Muscle layer of colon (tissue), 2 donors: Measurements from ENCODE around the gene ZNF438.
"Not testable (repeated sequence)": the region's sequence is repeated elsewhere in the genome, so short reads cannot be mapped to it uniquely, and the experiment has no call there.

ENCODE experiments used
- H3K27ac ChIP-seq: one replicate; pipeline ENCODE4 v1.7.0; 2013; ENCODE audit warnings: low read depth, mild to moderate bottlenecking, low read length, moderate library complexity
- H3K27me3 ChIP-seq, 2 donors: one replicate each; pipeline ENCODE4 v1.7.0; 2013; ENCODE audit warnings: low read length in 2 of 2, mild to moderate bottlenecking in 2 of 2; ENCODE audit not compliant: insufficient read depth in 2 of 2, control insufficient read depth in 1 of 2
- H3K36me3 ChIP-seq: one replicate; pipeline ENCODE4 v1.7.0; 2013; ENCODE audit warnings: mild to moderate bottlenecking, low read length; ENCODE audit not compliant: insufficient read depth
- H3K4me1 ChIP-seq: one replicate; pipeline ENCODE4 v1.7.0; 2013; ENCODE audit warnings: mild to moderate bottlenecking, low read length; ENCODE audit not compliant: insufficient read depth
- H3K4me3 ChIP-seq, 2 donors: one replicate each; pipeline ENCODE4 v1.7.0; 2013; ENCODE audit warnings: low read length in 2 of 2, low read depth in 1 of 2, mild to moderate bottlenecking in 1 of 2, moderate library complexity in 1 of 2
- H3K9ac ChIP-seq: one replicate; pipeline ENCODE4 v1.7.0; 2013; ENCODE audit warnings: low read length
- H3K9me3 ChIP-seq: one replicate; pipeline ENCODE4 v1.7.0; 2013; ENCODE audit warnings: mild to moderate bottlenecking, low read length
- donor health status: abdominal sarcoma.
- donor health status: Adenocarcinoma of cecum.

The ZNF438 gene

DNA sequence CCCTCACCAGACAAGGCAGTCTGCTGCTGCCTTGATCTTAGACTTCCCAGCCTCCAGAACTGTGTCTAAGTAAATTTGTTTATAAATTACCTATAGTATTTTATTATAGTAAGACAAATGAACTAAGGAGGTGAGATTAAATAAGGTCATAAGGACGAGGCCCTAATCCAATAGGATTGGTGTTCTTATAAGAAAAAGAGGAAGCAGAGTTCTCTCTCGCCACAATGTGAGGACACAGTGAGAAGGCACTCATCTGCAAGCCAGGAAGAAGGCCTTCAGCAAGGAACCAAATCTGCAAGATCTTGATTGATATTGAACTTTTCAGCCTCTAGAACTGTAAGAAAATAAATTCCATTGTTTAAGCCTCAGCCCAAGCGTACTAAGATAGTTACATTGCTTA is 6.1 kb upstream of the ZNF438 start:
- Histone ChIP-seq H3K9ac (no peak overlapping the region), H3K36me3 (no peaks in the 10 kb centered on the region), H3K27me3 (no peaks in the 10 kb centered on the region), H3K9me3 (no peaks in the 10 kb centered on the region), H3K4me3 (no peak overlapping the region), H3K27ac (no peak overlapping the region), H3K4me1 (no peaks in the 10 kb centered on the region)

GRCh38 chr10:31036209-31036608 is 4.5 kb upstream of the ZNF438 start:
- Histone ChIP-seq H3K9me3 (no peaks in the 10 kb centered on the region), H3K4me3 (no peak overlapping the region), H3K36me3 (no peaks in the 10 kb centered on the region), H3K27me3 (no peaks in the 10 kb centered on the region), H3K9ac (no peak overlapping the region), H3K4me1 (peaks cover under 1% of the 10 kb centered on the region), H3K27ac (no peak overlapping the region)

- Histone ChIP-seq H3K36me3 (no peaks in the 10 kb centered on the region), H3K27me3 (no peaks in the 10 kb centered on the region), H3K27ac (no peak overlapping the region), H3K4me3 (no peak overlapping the region), H3K9me3 (no peaks in the 10 kb centered on the region), H3K4me1 (peaks cover 9% of the 10 kb centered on the region), H3K9ac (no peak overlapping the region)
Observed at GRCh38 chr10:31035266-31035798, 3.7 kb upstream of the ZNF438 start.

GRCh38 chr10:31034098-31034909 is 2.6 kb upstream of the ZNF438 start:
- H3K27ac ChIP-seq, result no peak overlapping the region
- H3K9ac ChIP-seq, result no peak overlapping the region
- H3K9me3 ChIP-seq, result no peaks in the 10 kb centered on the region
- peaks cover 11% of the 10 kb centered on the region for H3K4me1 ChIP-seq
- H3K4me3 ChIP-seq, result no peak overlapping the region
- H3K27me3 ChIP-seq, result no peaks in the 10 kb centered on the region
- no peaks in the 10 kb centered on the region for H3K36me3 ChIP-seq

GRCh38 chr10:31033147-31033546 is 1.5 kb upstream of the ZNF438 start:
- Histone ChIP-seq H3K4me1 (peaks cover 11% of the 10 kb centered on the region), H3K27ac (peak overlapping the region; percentile 99), H3K4me3 (peak overlapping the region in 1 of 2 donors; percentile 23)

GRCh38 chr10:31032258-31033132 is 830 bp upstream of the ZNF438 start:
- Histone ChIP-seq H3K27me3 (no peaks in the 10 kb centered on the region), H3K27ac (peak overlapping the region; percentile 99)

More at GRCh38 chr10:31033147-31033546, 1.5 kb upstream of the ZNF438 start:
- Histone ChIP-seq H3K9me3 (no peaks in the 10 kb centered on the region), H3K27me3 (no peaks in the 10 kb centered on the region), H3K36me3 (no peaks in the 10 kb centered on the region), H3K9ac (no peak overlapping the region)

GRCh38 chr10:31031205-31031557 is 484 bp downstream of the ZNF438 start:
- no peaks in the 10 kb centered on the region for H3K27me3 ChIP-seq
- H3K36me3 ChIP-seq, result no peaks in the 10 kb centered on the region
- peak overlapping the region; percentile 63 to 73 for H3K4me3 ChIP-seq
- no peaks in the 10 kb centered on the region for H3K9me3 ChIP-seq
- H3K9ac ChIP-seq, result peak overlapping the region; percentile 81
- H3K27ac ChIP-seq, result peak overlapping the region; percentile 99
- peaks cover 11% of the 10 kb centered on the region for H3K4me1 ChIP-seq

More at GRCh38 chr10:31032258-31033132, 830 bp upstream of the ZNF438 start:
- Histone ChIP-seq H3K4me1 (peaks cover 11% of the 10 kb centered on the region), H3K4me3 (peak overlapping the region; percentile 63 to 73), H3K9ac (peak overlapping the region; percentile 81), H3K9me3 (no peaks in the 10 kb centered on the region), H3K36me3 (no peaks in the 10 kb centered on the region)

DNA sequence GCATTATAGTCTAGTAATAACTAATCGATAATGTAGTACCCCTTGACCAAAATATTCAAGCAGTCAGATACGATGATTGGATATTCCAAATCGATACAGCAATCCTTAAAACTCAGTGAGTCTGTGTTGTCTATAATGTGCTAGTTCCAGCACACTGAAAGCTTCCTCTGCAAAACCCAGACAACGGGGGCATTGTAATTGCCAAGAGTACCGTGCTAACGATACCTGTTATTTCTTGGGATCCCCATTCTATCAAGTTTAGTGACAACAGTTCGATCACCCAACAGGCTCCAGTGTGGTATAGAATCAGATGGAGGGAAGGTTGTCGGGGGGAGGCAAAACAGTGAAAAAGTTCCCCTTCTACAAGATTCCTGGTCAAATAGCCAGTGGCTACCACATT is 865 bp downstream of the ZNF438 start:
- H3K36me3 ChIP-seq, result no peaks in the 10 kb centered on the region
- H3K27me3 ChIP-seq, result no peaks in the 10 kb centered on the region
- H3K27ac ChIP-seq, result peak overlapping the region; percentile 99
- peaks cover 11% of the 10 kb centered on the region for H3K4me1 ChIP-seq
- peak overlapping the region; percentile 63 to 73 for H3K4me3 ChIP-seq
- peak overlapping the region; percentile 81 for H3K9ac ChIP-seq
- no peaks in the 10 kb centered on the region for H3K9me3 ChIP-seq

DNA sequence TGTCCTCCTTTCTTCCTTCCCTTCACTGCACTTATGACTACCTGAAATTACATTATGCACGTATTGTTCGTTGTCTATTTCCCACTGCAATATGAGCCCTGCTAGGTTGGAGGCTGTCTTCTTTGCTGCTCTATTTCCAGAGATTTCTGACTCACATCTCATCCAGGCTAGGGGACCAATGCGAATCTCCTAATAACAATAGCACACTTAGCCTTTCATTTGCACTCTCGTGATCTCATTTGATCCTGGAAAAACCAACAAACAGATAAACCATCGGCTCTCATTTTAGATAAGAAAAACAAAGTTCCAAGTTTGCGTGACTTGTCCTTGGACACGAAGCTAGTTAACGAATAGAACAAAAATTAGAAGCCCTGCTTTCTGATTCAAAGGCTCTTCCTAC is 1.4 kb downstream of the ZNF438 start:
- Histone ChIP-seq H3K27me3 (no peaks in the 10 kb centered on the region), H3K4me3 (no peak overlapping the region), H3K4me1 (peaks cover 13% of the 10 kb centered on the region), H3K9me3 (no peaks in the 10 kb centered on the region), H3K36me3 (no peaks in the 10 kb centered on the region), H3K27ac (peak overlapping the region; percentile 99), H3K9ac (peak overlapping the region; percentile 81)

DNA sequence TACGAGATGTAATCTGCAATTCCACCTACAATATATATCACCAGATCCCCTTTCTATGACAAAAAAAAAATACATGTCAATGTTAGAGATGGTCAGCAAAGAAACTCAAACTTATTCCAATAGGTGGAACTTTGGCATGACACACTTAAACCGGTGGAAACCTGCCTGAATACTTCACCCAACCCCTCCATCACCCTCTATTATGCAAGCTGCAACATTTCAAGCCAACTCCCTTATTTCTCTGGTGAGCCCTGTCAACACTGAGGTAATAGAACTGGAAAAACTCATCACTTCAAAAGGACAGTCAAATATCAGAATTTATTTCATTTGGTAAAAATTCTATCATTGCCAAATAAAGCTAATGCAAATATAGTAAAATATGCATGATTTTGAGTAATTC is 3.6 kb downstream of the ZNF438 start:
- no peaks in the 10 kb centered on the region for H3K36me3 ChIP-seq
- H3K4me1 ChIP-seq, result peaks cover 19% of the 10 kb centered on the region
- H3K9ac ChIP-seq, result no peak overlapping the region
- H3K9me3 ChIP-seq, result no peaks in the 10 kb centered on the region
- no peaks in the 10 kb centered on the region for H3K27me3 ChIP-seq
- H3K27ac ChIP-seq, result no peak overlapping the region
- H3K4me3 ChIP-seq, result no peak overlapping the region

DNA sequence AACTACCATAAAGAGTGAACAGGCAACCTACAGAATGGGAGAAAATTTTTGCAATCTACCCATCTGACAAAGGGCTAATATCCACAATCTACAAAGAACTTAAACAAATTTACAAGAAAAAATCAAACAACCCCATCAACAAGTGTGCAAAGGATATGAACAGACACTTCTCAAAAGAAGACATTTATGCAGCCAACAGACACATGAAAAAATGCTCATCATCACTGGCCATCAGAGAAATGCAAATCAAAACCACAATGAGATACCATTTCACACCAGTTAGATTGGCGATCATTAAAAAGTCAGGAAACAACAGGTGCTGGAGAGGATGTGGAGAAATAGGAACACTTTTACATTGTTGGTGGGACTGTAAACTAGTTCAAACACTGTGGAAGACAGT is 5.4 kb downstream of the ZNF438 start:
- not testable (repeated sequence) for H3K9me3 ChIP-seq, H3K27ac ChIP-seq, H3K9ac ChIP-seq, H3K36me3 ChIP-seq, H3K27me3 ChIP-seq, H3K4me3 ChIP-seq
- H3K4me1 ChIP-seq, result peaks cover 19% of the 10 kb centered on the region
